ENCODE measurements around the gene SELPLG.

Gene SELPLG

DNA sequence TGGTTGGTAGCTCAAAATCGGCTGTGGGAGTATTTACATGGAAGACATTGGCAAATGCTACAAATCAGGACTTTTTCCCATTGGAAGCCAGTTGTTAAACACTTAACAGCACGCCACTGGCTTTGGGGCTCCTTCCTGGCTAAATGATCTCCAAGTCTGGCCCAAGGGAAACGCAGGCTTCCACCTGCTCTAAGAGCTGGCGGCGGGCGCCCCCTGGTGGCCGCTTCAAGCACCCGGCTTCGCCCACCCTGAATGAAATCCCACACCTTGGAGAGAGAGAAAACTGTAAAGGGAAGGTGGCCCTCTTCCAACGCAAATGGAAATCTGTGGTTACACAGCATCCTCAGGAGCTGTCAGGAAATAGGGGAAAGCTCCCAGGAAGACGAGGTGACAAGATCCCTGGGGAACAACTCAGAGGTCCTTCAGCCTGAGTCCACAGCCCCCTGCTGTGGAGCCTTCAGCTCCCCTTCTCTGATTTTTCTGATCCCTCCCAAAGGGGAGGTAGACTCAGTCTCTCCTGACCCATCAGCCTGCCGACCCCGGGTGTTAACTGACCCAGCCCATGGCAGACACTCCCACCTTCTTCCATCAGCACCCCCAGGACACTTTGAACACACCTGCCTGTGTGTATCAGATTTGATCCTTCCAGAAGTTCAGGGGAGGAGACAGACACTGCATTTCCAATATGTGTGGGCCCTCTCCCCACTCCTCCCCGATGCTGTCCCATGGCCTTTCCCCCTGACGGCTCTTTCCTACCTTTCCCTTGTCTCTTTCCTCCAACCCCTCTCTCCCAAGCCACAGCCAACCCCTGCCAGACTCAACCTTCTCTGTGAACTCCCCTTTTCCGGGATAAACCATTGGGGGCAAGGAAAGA, 15.4 kb downstream of the SELPLG start:
- TF ChIP-seq, protein P1, sequence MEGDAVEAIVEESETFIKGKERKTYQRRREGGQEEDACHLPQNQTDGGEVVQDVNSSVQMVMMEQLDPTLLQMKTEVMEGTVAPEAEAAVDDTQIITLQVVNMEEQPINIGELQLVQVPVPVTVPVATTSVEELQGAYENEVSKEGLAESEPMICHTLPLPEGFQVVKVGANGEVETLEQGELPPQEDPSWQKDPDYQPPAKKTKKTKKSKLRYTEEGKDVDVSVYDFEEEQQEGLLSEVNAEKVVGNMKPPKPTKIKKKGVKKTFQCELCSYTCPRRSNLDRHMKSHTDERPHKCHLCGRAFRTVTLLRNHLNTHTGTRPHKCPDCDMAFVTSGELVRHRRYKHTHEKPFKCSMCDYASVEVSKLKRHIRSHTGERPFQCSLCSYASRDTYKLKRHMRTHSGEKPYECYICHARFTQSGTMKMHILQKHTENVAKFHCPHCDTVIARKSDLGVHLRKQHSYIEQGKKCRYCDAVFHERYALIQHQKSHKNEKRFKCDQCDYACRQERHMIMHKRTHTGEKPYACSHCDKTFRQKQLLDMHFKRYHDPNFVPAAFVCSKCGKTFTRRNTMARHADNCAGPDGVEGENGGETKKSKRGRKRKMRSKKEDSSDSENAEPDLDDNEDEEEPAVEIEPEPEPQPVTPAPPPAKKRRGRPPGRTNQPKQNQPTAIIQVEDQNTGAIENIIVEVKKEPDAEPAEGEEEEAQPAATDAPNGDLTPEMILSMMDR (conservative IDR thresholded peaks at IDR 0.05; ENCODE audit: low read length): peak; percentile 98
- TF ChIP-seq EZH2phosphoT487 (IDR thresholded peaks at IDR 0.05; ENCODE audit: borderline replicate concordance): no peak
- Histone ChIP-seq H3K36me3 (ENCODE audit: insufficient read depth, low read length) (no peaks in the 10 kb centered on the region), H3K9me3 (ENCODE audit: insufficient read depth, low read depth, low read length) (no peaks in the 10 kb centered on the region), H2AFZ (ENCODE audit: low read length) (peak overlapping the region; percentile 67; the same call in 1 of the 2 replicates), H3K27me3 (ENCODE audit: insufficient read depth, low read length, poor library complexity, severe bottlenecking) (no peaks in the 10 kb centered on the region), H4K20me1 (ENCODE audit: insufficient read depth, low read length, poor library complexity, severe bottlenecking) (no peaks in the 10 kb centered on the region), H3K4me1 (ENCODE audit: insufficient read depth, low read length, poor library complexity, severe bottlenecking) (peaks cover 23% of the 10 kb centered on the region), H3K9ac (ENCODE audit: low read depth, low read length, poor library complexity, severe bottlenecking) (peak overlapping the region; percentile 69), H3K4me3 (ENCODE audit: low read length, poor library complexity, severe bottlenecking) (no peak overlapping the region), H3K79me2 (ENCODE audit: insufficient read depth, low read length) (no peaks in the 10 kb centered on the region), H3K4me2 (ENCODE audit: low read depth, low read length, poor library complexity, severe bottlenecking) (peak overlapping the region; percentile 70), H3F3A (ENCODE audit: low read depth) (no peaks in the 10 kb centered on the region), H3K9me2 (replicated peaks; ENCODE audit: low read depth, low read length) (no peaks in the 10 kb centered on the region)

DNA sequence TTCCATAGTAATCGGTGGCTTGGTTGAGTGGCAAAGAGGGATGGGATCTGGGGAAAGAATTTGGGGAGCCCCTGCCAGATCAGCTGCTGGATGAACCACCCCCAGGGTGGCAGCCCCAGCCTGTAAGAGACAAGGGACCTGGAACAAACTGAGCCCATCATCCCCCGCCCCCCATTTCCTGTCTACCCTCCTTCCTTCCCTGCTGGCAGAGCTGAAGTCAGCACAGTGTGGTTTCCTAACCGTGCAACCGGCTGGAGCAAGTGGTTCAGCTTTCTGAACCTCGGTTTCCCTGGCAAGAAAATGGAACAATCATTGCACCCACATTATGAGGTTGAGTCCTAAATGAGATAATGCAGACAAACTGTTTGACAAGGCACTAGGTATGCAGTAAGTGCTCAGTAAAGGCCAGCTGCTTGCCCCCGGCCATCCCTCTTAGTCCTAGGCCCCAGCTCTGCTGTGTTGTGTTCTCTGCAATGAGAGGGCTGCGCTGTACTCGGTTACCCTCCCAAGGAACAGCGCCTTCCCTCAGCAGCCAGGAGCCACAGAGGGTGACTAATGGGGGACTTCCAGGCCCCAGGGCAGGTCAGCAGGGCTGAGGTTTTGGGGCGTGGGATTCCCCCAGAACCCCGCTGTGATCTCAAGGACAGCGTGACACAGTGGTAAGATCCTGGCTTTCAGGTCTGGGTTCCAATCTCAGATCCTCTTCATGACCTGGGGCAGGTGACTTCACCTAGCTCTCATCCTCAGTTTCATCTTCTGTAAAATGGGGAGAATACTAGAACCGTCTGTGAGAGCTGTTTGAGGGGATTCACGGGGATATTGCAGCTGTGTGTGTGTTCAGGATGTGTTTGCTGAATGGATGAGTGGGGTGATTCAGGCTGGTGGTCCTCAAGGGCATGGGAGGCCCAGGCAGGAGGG, 16.5 kb downstream of the SELPLG start:
- Histone ChIP-seq H4K20me1 (ENCODE audit: insufficient read depth, low read length, poor library complexity, severe bottlenecking) (no peaks in the 10 kb centered on the region), H3K9me2 (replicated peaks; ENCODE audit: low read depth, low read length) (no peaks in the 10 kb centered on the region), H3K4me3 (ENCODE audit: low read length, poor library complexity, severe bottlenecking) (peak overlapping the region; percentile 51), H3K36me3 (ENCODE audit: insufficient read depth, low read length) (no peaks in the 10 kb centered on the region), H3K4me2 (ENCODE audit: low read depth, low read length, poor library complexity, severe bottlenecking) (peak overlapping the region; percentile 70), H3K4me1 (ENCODE audit: insufficient read depth, low read length, poor library complexity, severe bottlenecking) (peaks cover 22% of the 10 kb centered on the region), H3K79me2 (ENCODE audit: insufficient read depth, low read length) (no peaks in the 10 kb centered on the region), H3K9me3 (ENCODE audit: insufficient read depth, low read depth, low read length) (no peaks in the 10 kb centered on the region), H3F3A (ENCODE audit: low read depth) (no peaks in the 10 kb centered on the region), H3K27me3 (ENCODE audit: insufficient read depth, low read length, poor library complexity, severe bottlenecking) (no peaks in the 10 kb centered on the region), H2AFZ (ENCODE audit: low read length) (no peak overlapping the region), H3K9ac (ENCODE audit: low read depth, low read length, poor library complexity, severe bottlenecking) (peak overlapping the region; percentile 69)
- TF ChIP-seq, protein P1 (conservative IDR thresholded peaks at IDR 0.05; ENCODE audit: low read length): no peak
- TF ChIP-seq EZH2phosphoT487 (IDR thresholded peaks at IDR 0.05; ENCODE audit: borderline replicate concordance): no peak

DNA sequence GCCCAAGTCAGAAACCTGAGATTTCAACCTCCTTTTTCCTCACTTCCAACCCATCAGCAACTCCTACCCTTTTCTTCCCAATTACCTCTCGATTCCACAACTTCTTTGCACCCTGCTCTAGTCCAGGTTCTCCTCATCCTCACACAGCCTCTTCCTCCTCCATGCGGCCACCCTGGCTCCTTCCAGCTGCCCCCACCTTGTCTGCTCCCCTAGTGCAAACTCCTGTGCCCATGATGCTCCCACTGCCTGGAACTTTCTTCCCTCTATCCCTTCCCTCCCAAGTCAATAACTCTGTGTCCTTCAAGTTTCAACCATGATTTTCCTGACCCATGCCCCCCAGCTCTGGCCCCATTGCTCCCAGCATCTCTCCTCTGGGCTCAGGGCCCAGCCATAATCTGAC, 17.3 kb downstream of the SELPLG start:
- Histone ChIP-seq H3K27me3 (ENCODE audit: insufficient read depth, low read length, poor library complexity, severe bottlenecking) (no peaks in the 10 kb centered on the region), H3K4me2 (ENCODE audit: low read depth, low read length, poor library complexity, severe bottlenecking) (peak overlapping the region; percentile 70), H3K79me2 (ENCODE audit: insufficient read depth, low read length) (no peaks in the 10 kb centered on the region), H3K9me2 (replicated peaks; ENCODE audit: low read depth, low read length) (no peaks in the 10 kb centered on the region), H3K9ac (ENCODE audit: low read depth, low read length, poor library complexity, severe bottlenecking) (peak overlapping the region; percentile 69), H3K9me3 (ENCODE audit: insufficient read depth, low read depth, low read length) (no peaks in the 10 kb centered on the region), H3K36me3 (ENCODE audit: insufficient read depth, low read length) (no peaks in the 10 kb centered on the region), H3K4me3 (ENCODE audit: low read length, poor library complexity, severe bottlenecking) (peak overlapping the region; percentile 51), H2AFZ (ENCODE audit: low read length) (no peak overlapping the region), H3K4me1 (ENCODE audit: insufficient read depth, low read length, poor library complexity, severe bottlenecking) (peaks cover 22% of the 10 kb centered on the region), H3F3A (ENCODE audit: low read depth) (no peaks in the 10 kb centered on the region), H4K20me1 (ENCODE audit: insufficient read depth, low read length, poor library complexity, severe bottlenecking) (no peaks in the 10 kb centered on the region)
- TF ChIP-seq, protein P1 (conservative IDR thresholded peaks at IDR 0.05; ENCODE audit: low read length): no peak
- no peak for TF ChIP-seq EZH2phosphoT487 (IDR thresholded peaks at IDR 0.05; ENCODE audit: borderline replicate concordance)
